GM13976 (cell line): ENCODE results near the gene ENPP3.

Experiments
- DNase-seq: peaks from one replicate; pipeline ENCODE4 v3.0.0; 2012; ENCODE audit warnings: low spot score
- CTCF ChIP-seq: IDR thresholded peaks from 2 replicates; pipeline ENCODE4 v1.5.1; 2012; ENCODE audit warnings: borderline replicate concordance, mild to moderate bottlenecking; ENCODE audit not compliant: insufficient read depth; ENCODE audit errors: extremely low read depth, missing control alignments, control extremely low read depth
- in situ Hi-C: fragments of 300-500 bp; cut with MboI; formaldehyde crosslinking; loops from one replicate; pipeline ENCODE4 v1.12.0; 2022; ENCODE audit warnings: low sequenced_read_pairs, mixed read lengths, inconsistent platforms; ENCODE audit not compliant: unreplicated experiment

Gene ENPP3

GRCh38 chr6:131657222-131657621, 20.1 kb downstream of the ENPP3 start:
- in situ Hi-C loops: no loop called here
- DNase-seq: no peak
- no peak for TF ChIP-seq CTCF

- TF ChIP-seq CTCF: no peak
- DNase-seq: no peak
- in situ Hi-C loops: no loop called here
These were observed 20.6 kb downstream of the ENPP3 start for GRCh38 chr6:131657630-131658111.

- in situ Hi-C loops: no loop called here
- no peak for TF ChIP-seq CTCF
- no peak for DNase-seq
These were observed 21.2 kb downstream of the ENPP3 start for GRCh38 chr6:131658287-131658686.

- no peak for TF ChIP-seq CTCF
- DNase-seq: no peak
These were observed 23.1 kb downstream of the ENPP3 start for GRCh38 chr6:131660195-131660594.

GRCh38 chr6:131663578-131664165, 26.6 kb downstream of the ENPP3 start:
- TF ChIP-seq CTCF: no peak
- in situ Hi-C loops: no loop called here
- DNase-seq: no peak

More at GRCh38 chr6:131660195-131660594, 23.1 kb downstream of the ENPP3 start:
- in situ Hi-C loops: no loop called here

GRCh38 chr6:131669891-131670290, 32.8 kb downstream of the ENPP3 start:
- no peak for DNase-seq
- in situ Hi-C loops: no loop called here
- no peak for TF ChIP-seq CTCF
